Activated CD8-positive, alpha-beta T cell treated with anti-CD3 and anti-CD28 coated beads, Interleukin-2, amount 10 ng/mL, durations not matched to agents 7 days and 5 days (primary cell): ENCODE measurements around the gene HUS1B. TPM values are rescaled to one million over a fixed set of nuclear protein-coding genes. Genes with fewer than 3 reads are reported as not detected.
"Not testable (repeated sequence)": the region's sequence is repeated elsewhere in the genome, so short reads cannot be mapped to it uniquely, and the experiment has no call there.

Source experiments
- ATAC-seq: fragments of 150-1000 bp; cut with Tn5 transposase; one replicate; pipeline ENCODE4 v1.10.0; 2021; ENCODE audit warnings: moderate library complexity
- CTCF ChIA-PET: fragments of 350-600 bp; sonication (Branson Sonifier 250); formaldehyde crosslinking; loops from one replicate; lab custom pipeline; 2021; ENCODE audit warnings: antibody characterized with exemption; lab: Charles Lee
- POLR2A ChIA-PET: fragments of 350-600 bp; sonication (Branson Sonifier 250); formaldehyde crosslinking; loops from one replicate; lab custom pipeline; 2021; ENCODE audit warnings: antibody characterized with exemption; lab: Charles Lee
- DNase-seq: peaks from one replicate; pipeline ENCODE4 v3.0.0-alpha.2; 2020
- H3K27ac Mint-ChIP-seq: one replicate; pipeline ENCODE4 v1.8.0; 2021; ENCODE audit warnings: mild to moderate bottlenecking, mixed read lengths
- H3K27me3 Mint-ChIP-seq: one replicate; pipeline ENCODE4 v1.8.0; 2021; ENCODE audit warnings: low read depth, mixed read lengths
- H3K36me3 Mint-ChIP-seq: one replicate; pipeline ENCODE4 v1.8.0; 2021; ENCODE audit warnings: low read depth, mixed read lengths
- H3K4me1 Mint-ChIP-seq: one replicate; pipeline ENCODE4 v1.8.0; 2021; ENCODE audit warnings: low read depth, mixed read lengths
- H3K4me3 Mint-ChIP-seq: one replicate; pipeline ENCODE4 v1.8.0; 2021; ENCODE audit warnings: mild to moderate bottlenecking, mixed read lengths
- H3K9me3 Mint-ChIP-seq: one replicate; pipeline ENCODE4 v1.8.0; 2022; ENCODE audit warnings: mixed read lengths; ENCODE audit not compliant: insufficient read depth
- total RNA-seq, 2 experiments: library from RNA; stranded (reverse); gene quantifications; one replicate each; pipeline ENCODE4 v1.2.3, GENCODE V29; 2021

HUS1B gene
- total RNA-seq, 2 experiments from 2014 or later = 1.6 to 1.8 TPM

DNA sequence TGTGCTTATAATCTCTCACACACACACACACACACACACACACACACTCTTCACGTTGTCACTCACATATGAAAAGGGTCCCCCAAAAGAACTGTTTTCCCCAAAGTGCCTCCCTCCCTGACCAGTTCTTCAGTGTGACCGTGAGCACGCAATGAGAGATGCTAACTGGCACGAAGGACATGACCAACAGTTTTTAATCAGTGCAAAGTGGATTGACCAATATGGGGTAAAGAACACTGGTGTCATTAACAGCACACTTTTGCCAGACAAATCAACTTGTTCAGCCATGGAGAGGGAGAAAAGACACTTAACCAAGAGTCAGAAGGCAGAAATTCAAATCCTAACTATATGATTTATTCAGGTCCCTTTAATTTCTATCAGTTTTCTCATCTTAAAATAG is 21.0 kb upstream of the HUS1B start:
- H3K9me3 Mint-ChIP-seq = no peaks in the 10 kb centered on the region
- peaks cover 32% of the 10 kb centered on the region for H3K4me1 Mint-ChIP-seq
- CTCF ChIA-PET = no interaction called here
- no peak for DNase-seq
- H3K36me3 Mint-ChIP-seq = peaks cover 15% of the 10 kb centered on the region
- no peaks in the 10 kb centered on the region for H3K27me3 Mint-ChIP-seq
- POLR2A ChIA-PET = no interaction called here
- H3K4me3 Mint-ChIP-seq = no peak overlapping the region
- no peak for ATAC-seq
- no peak overlapping the region for H3K27ac Mint-ChIP-seq

DNA sequence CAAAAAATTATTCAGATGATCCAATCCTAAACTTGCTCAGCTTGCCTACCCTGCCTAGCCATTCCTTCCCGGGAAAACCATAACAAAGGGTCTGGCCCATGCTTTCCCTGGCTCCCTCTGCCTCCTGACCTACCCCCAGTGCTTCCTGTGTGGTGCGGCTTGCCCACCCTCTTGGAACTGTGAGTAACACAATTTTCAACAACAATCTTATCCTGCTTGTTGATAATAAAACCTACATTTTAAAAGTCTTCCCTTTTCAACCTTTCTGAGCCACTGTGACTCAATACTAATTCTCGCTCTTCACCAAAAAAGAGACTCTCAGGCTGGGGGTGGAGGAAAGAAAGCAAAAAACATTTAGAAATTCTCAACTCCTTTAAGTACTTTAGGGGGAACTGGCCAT is 18.1 kb upstream of the HUS1B start:
- DNase-seq = no peak
- ATAC-seq = no peak
- ChIA-PET CTCF (no interaction called here), POLR2A (no interaction called here)
- Mint-ChIP-seq H3K4me3 (no peak overlapping the region), H3K27me3 (no peaks in the 10 kb centered on the region), H3K9me3 (no peaks in the 10 kb centered on the region), H3K4me1 (peaks cover 8% of the 10 kb centered on the region), H3K36me3 (peaks cover 22% of the 10 kb centered on the region), H3K27ac (no peak overlapping the region)

DNA sequence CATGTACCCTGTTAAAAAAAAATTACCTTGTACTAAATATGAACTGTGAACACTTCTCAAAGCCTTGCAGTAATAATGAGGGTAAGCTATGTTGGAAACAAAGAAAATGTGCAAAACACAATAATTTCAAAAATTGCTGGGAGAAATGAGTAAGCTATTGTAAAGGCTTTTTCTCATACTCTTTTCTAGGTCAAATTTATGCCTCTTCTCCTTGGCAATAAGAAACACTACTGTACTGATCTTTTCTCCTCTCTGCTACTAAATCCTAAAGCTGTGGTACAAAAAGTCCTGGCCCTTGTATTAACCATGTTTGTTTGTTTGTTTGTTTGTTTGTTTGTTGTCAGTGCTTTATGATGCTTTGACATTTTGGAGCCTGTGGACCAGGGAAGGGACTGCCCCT is 17.5 kb upstream of the HUS1B start:
- POLR2A ChIA-PET = no interaction called here
- no peak overlapping the region for H3K27ac Mint-ChIP-seq
- CTCF ChIA-PET = no interaction called here

DNA sequence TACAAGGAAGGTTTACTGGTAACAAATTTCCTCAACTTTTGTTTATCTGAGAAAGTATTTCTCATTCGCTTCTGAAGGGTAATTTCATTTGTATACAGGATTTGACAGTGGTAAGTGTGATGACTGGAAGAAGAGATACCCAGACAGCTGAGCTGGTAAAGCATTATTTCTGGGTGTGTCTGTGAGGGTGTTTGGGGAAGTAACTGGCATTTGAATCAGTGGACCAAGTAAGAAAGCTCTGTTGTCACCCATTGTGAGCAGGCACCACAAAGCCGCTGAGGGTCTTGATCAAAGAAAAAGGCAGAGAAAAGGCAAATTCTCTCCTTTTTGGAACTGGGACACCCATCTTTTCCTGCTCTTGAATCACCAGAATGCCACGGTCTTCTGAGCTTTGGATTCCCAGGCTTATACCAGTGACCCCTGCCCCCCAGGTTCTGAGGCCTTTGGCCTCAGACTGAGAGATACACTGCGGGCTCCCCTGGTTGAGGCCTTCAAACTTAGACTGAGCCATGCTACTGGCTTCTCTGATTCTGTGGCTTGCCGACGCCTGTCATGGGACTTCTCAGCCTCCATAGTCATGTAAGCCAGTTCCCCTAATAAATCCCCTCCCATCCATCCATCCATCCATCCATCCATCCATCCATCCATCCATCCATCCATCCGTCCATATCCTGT is 10.5 kb upstream of the HUS1B start:
- Mint-ChIP-seq H3K36me3 (peaks cover 37% of the 10 kb centered on the region), H3K27me3 (no peaks in the 10 kb centered on the region), H3K9me3 (peaks cover 14% of the 10 kb centered on the region), H3K4me3 (no peak overlapping the region), H3K4me1 (peaks cover 29% of the 10 kb centered on the region), H3K27ac (no peak overlapping the region)
- no peak for DNase-seq
- POLR2A ChIA-PET = no interaction called here
- ATAC-seq = no peak
- CTCF ChIA-PET = no interaction called here

More for the DNA sequence above, 17.5 kb upstream of the HUS1B start:
- ATAC-seq (no peak), DNase-seq (no peak)
- H3K4me1 Mint-ChIP-seq = peaks cover 8% of the 10 kb centered on the region
- H3K36me3 Mint-ChIP-seq = peaks cover 20% of the 10 kb centered on the region
- no peak overlapping the region for H3K4me3 Mint-ChIP-seq
- no peaks in the 10 kb centered on the region for H3K27me3 Mint-ChIP-seq
- H3K9me3 Mint-ChIP-seq = no peaks in the 10 kb centered on the region

DNA sequence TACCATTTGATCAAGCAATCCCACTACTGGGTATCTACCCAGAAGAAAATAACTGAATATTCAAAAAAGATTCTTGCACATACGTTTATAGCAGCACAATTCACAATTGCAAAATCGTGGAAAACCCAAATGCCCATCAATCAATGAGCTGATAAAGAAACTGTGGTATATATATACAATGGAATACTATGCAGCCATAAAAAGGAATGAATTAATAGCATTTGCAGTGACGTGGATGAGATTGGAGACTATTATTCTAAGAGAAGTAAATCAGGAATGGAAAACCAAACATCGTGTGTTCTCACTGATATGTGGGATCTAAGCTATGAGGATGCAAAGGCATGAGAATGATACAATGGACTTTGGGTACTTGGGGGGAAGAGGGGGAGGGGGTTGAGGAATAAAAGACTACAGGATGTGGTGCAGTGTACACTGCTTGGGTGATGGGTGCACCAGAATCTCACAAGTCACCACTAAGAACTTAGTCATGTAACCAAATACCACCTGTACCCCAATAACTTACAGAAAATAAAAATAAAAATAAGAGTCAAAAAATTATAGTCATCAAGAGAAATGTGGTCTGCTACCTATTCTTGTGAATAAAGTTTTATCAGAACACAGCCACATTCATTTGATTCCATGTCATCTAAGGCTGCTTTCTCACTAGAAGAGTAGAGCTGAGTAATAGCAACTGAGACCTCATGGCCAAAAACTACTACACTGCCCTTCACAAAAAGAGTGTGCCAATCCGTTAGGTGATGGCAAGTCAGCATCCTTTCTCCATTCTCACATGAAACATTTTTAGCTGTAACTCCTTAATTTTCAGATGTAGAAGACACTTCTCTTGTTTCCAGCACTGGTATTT is 8.7 kb upstream of the HUS1B start:
- ChIA-PET POLR2A (interaction anchor here (0.8 kb wide), 1 partner anchor 24 kb away, joined by 3 read pairs; no protein-coding TSS in a partner anchor), CTCF (interaction anchor here (0.6 to 1.1 kb wide), 3 partner anchors 15 to 406 kb away, joined by 3 read pairs; no protein-coding TSS in a partner anchor)
- Mint-ChIP-seq H3K27me3 (no peaks in the 10 kb centered on the region), H3K4me1 (peaks cover 45% of the 10 kb centered on the region), H3K4me3 (no peak overlapping the region), H3K27ac (no peak overlapping the region), H3K36me3 (peaks cover 34% of the 10 kb centered on the region), H3K9me3 (peaks cover 14% of the 10 kb centered on the region)
- no peak for ATAC-seq
- DNase-seq = no peak

DNA sequence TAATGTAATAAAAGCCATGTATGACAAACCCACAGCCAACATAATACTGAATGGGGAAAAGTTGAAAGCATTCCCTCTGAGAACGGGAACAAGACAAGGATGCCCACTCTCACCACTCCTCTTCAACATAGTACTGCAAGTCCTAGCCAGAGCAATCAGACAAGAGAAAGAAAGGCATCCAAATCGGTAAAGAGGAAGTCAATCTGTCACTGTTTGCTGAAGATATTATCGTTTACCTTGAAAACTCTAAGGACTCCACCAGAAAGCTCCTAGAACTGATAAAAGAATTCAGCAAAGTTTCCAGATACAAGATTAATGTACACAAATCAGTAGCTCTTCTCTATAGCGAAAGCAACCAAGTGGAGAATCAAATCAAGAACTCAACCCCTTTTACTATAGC is 6.9 kb upstream of the HUS1B start:
- POLR2A ChIA-PET, ATAC-seq, H3K4me3 Mint-ChIP-seq, H3K27me3 Mint-ChIP-seq, H3K27ac Mint-ChIP-seq, DNase-seq: not testable (repeated sequence)
- Mint-ChIP-seq H3K9me3 (peaks cover 14% of the 10 kb centered on the region), H3K4me1 (peaks cover 62% of the 10 kb centered on the region), H3K36me3 (peaks cover 34% of the 10 kb centered on the region)
- CTCF ChIA-PET = interaction anchor here (1.0 to 3.7 kb wide), 3 partner anchors 8 to 58 kb away, joined by 3 to 15 read pairs (median 5); no protein-coding TSS in a partner anchor

DNA sequence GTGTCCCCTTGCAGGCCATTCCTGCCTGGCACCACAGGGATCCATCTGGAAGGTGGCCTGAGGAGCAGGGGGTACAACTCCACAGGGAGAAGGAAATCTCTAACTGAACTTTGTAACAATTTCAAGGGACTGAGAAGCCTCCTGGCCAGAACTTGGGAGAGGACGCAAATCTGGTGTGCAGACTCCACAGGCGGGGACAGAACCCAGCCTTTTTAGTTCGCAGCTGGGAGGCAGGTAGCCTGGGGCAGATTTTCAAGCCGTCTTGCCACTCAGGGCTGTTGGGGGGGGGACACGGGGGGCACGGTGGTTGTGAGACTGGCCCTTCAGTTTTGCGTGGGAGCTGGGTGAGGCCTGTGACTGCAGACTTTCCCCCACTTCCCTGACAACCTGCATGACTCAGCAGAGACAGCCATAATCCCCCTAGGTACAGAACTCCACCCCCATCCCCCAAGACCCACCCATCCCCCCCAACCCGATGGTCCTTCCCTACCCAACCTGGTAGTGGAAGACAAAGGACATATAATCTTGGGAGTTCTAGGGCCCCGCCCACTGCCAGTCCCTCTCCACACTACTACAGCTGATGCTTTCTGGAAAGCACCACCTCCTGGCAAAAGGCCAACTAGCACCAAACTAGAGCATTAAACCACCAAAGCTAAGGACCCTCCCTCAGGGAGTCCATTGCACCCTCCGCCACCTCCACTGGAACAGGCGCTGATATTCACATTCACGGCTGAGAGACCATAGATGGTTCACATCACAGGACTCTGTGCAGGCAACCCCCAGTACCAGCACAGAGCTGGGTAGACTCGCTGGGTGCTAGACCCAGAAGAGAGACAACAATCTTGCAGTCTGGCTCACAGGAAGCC is 3.0 kb upstream of the HUS1B start:
- ChIA-PET CTCF (interaction anchor here (1.3 to 3.7 kb wide), 4 partner anchors 10 to 62 kb away, joined by 4 to 15 read pairs (median 4); partner anchors contain the start of gene EXOC2), POLR2A (no interaction called here)
- Mint-ChIP-seq H3K4me3 (peak overlapping the region; percentile 35), H3K27me3 (no peaks in the 10 kb centered on the region), H3K36me3 (peaks cover 42% of the 10 kb centered on the region), H3K4me1 (peaks cover 56% of the 10 kb centered on the region), H3K9me3 (peaks cover 8% of the 10 kb centered on the region), H3K27ac (peak overlapping the region; percentile 82)
- peak; percentile 42 for ATAC-seq
- DNase-seq = peak; percentile 25

DNA sequence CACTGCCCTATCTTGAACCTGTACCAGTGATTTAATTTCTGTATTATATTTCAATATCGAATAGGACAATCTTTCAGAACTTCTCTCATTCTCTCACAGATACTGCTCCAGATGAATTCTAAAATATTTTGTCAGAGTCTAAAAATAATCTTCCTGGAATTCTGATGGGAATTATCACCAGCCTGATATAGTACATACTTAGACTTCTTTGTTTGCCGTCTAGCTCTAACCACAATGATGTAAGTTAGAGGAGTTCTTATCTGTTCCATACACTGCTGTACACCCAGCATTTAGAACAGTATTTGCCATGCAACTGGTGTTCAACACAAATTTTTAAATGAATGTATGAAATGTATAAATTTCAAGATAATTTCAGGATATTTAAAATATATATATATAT is 1.3 kb upstream of the HUS1B start:
- ChIA-PET CTCF (no interaction called here), POLR2A (no interaction called here)
- no peak for ATAC-seq
- Mint-ChIP-seq H3K4me3 (no peak overlapping the region), H3K4me1 (peaks cover 42% of the 10 kb centered on the region), H3K27ac (no peak overlapping the region), H3K27me3 (no peaks in the 10 kb centered on the region), H3K9me3 (no peaks in the 10 kb centered on the region), H3K36me3 (peaks cover 41% of the 10 kb centered on the region)
- DNase-seq = no peak

DNA sequence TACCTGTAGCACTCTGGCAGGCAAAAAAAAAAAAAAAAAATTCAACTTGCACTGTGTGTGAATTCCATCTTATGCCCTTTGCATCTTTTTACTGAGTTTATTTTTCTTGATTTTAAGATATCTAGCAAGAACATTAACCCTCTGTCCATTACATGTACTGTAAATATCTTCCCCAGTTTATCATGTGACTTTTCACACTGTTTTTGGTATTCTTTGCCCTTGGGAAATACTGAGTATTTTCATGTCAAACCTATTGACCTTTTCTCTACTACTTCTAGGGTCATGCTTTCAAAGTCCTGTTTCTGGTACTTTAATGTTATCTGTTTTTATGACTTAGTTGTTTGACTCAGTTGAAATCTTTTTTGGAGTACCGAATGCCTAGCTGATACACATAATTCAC is 843 bp upstream of the HUS1B start:
- Mint-ChIP-seq H3K9me3 (no peaks in the 10 kb centered on the region), H3K27ac (no peak overlapping the region), H3K4me3 (no peak overlapping the region), H3K36me3 (peaks cover 42% of the 10 kb centered on the region), H3K4me1 (peaks cover 37% of the 10 kb centered on the region), H3K27me3 (no peaks in the 10 kb centered on the region)
- DNase-seq (no peak), ATAC-seq (no peak)
- POLR2A ChIA-PET = no interaction called here
- CTCF ChIA-PET = no interaction called here

DNA sequence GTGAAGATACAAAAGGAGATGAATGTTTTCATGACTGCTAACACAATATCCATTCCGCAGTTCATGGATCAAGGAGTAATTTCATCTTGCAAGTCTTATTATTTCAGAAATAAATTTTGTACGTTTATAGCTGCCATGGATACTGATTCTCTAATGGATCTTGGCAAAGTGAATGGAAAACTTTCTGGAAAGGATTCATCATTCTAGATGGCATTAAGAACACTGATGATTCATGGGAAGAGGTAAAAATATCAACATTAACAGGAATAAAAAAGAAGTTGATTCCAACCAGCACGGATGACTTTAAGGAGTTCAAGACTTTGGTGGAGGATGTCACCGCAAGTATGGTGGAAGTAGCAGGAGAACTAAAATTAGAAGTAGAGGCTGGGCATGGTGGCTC is 2.8 kb downstream of the HUS1B start:
- Mint-ChIP-seq H3K4me3 (no peak overlapping the region), H3K4me1 (peaks cover 5% of the 10 kb centered on the region), H3K9me3 (no peaks in the 10 kb centered on the region), H3K27ac (no peak overlapping the region), H3K27me3 (no peaks in the 10 kb centered on the region), H3K36me3 (peaks cover 35% of the 10 kb centered on the region)
- POLR2A ChIA-PET = no interaction called here
- ATAC-seq = no peak
- CTCF ChIA-PET = no interaction called here
- no peak for DNase-seq

DNA sequence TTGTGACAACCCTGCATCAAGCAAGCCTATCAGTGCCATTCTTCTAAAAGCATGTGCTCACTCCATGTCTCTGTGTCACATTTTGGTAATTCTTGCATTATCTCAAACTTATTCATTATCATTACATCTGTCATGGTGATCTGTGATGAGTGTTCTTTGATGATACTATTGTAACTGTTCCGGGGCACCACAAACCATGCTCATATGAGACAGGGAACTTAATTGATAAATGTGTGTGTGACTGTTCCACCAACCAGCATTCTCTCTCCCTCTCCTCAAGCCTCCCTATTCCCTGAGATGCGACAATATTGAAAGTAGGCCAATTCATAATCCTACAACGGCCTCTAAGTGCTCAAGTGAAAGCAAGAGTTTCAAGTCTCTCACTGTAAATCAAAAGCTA is 4.0 kb downstream of the HUS1B start:
- Mint-ChIP-seq H3K27ac (no peak overlapping the region), H3K9me3 (no peaks in the 10 kb centered on the region), H3K4me3 (no peak overlapping the region), H3K27me3 (no peaks in the 10 kb centered on the region), H3K4me1 (no peaks in the 10 kb centered on the region), H3K36me3 (peaks cover 31% of the 10 kb centered on the region)
- ATAC-seq (no peak), DNase-seq (no peak)
- ChIA-PET POLR2A (no interaction called here), CTCF (interaction anchor here (0.7 to 0.8 kb wide), 2 partner anchors 69 to 744 kb away, joined by 3 read pairs; no protein-coding TSS in a partner anchor)
